GM18861 (cell line): ENCODE results near the gene RNF4.
"Not testable (repeated sequence)": the region's sequence is repeated elsewhere in the genome, so short reads cannot be mapped to it uniquely, and the experiment has no call there.

Experiments
- ATAC-seq: cut with Tn5 transposase; IDR thresholded peaks from one replicate; pipeline ENCODE4 v1.9.1; 2021; ENCODE audit not compliant: unreplicated experiment

Gene RNF4

GRCh38 chr4:2457481-2458295, 11.2 kb upstream of the RNF4 start:
- ATAC-seq, result no peak

- ATAC-seq, result no peak
Measured at GRCh38 chr4:2458546-2459491, 10.1 kb upstream of the RNF4 start.

- ATAC-seq, result no peak
Measured at GRCh38 chr4:2459589-2460349, 9.1 kb upstream of the RNF4 start.

- no peak for ATAC-seq
Measured at GRCh38 chr4:2461246-2461960, 7.5 kb upstream of the RNF4 start.

- ATAC-seq, result peak; percentile 51
Measured at GRCh38 chr4:2462218-2462991, 6.5 kb upstream of the RNF4 start.

- no peak for ATAC-seq
Measured at GRCh38 chr4:2462992-2463762, 5.7 kb upstream of the RNF4 start.

- no peak for ATAC-seq
Measured at GRCh38 chr4:2465032-2465431, 3.9 kb upstream of the RNF4 start.

- ATAC-seq, result not testable (repeated sequence)
Measured at GRCh38 chr4:2465544-2465943, 3.4 kb upstream of the RNF4 start.

- ATAC-seq, result peak; percentile 45
Measured at GRCh38 chr4:2469192-2469984, 482 bp downstream of the RNF4 start.

GRCh38 chr4:2470791-2471190, 1.9 kb downstream of the RNF4 start:
- ATAC-seq, result no peak

GRCh38 chr4:2472187-2472586, 3.3 kb downstream of the RNF4 start:
- ATAC-seq, result no peak

- no peak for ATAC-seq
Measured at GRCh38 chr4:2478229-2478628, 9.3 kb downstream of the RNF4 start.

GRCh38 chr4:2480649-2481048, 11.7 kb downstream of the RNF4 start:
- ATAC-seq, result no peak

GRCh38 chr4:2482192-2482591, 13.3 kb downstream of the RNF4 start:
- ATAC-seq, result no peak

- ATAC-seq, result peak; percentile 41
Measured at GRCh38 chr4:2482693-2483092, 13.8 kb downstream of the RNF4 start.

GRCh38 chr4:2483237-2483636, 14.3 kb downstream of the RNF4 start:
- ATAC-seq, result no peak

GRCh38 chr4:2484185-2484584, 15.3 kb downstream of the RNF4 start:
- ATAC-seq, result no peak

GRCh38 chr4:2484993-2485392, 16.1 kb downstream of the RNF4 start:
- ATAC-seq, result peak; percentile 52
